Heart left ventricle (tissue), 13 donors: ENCODE data around the gene MYO3A.

Experiments
- POLR2A ChIP-seq, 2 donors: fragments of 450-650 bp; IDR thresholded peaks; one replicate each; pipeline ENCODE4 v1.6.1; 2017; ENCODE audit warnings: antibody characterized with exemption in 2 of 2, mild to moderate bottlenecking in 2 of 2, moderate library complexity in 2 of 2
- TF ChIP-seq, protein P1 (sequence below), 12 donors: fragments of 200-600 bp; sonication (generic) in 4 of 12; IDR thresholded peaks; one replicate each; pipeline versions ENCODE4 v1.5.0 to v1.8.0; 2018 to 2022; ENCODE audit warnings: antibody characterized with exemption in 12 of 12, mild to moderate bottlenecking in 5 of 12
- donor health status: ischemic (EF 13 %, LVEDD 7.1; RV severe dilation, severe dysfunction).
- donor health status: DM: no; HTN: yes; CAD: no.
- donor health status: DM: no; HTN: no; CAD: no.
- donor health status: ischemic (EF 25% LVEDD 6.9; RV normal size, moderate dysfunction).
- donor health status: ischemic (EF 25% LVEDD 5.7; RV mildly dilated, moderate dysfunction).
- donor health status: ischemic (EF 35%, LVEDD 5.7; RV mildly dilated, moderate dysfunction).
- donor health status: nonischemic (EF 11% LVEDD 7.7; RV severe dilation, severe dysfunction).
- donor health status: DM: yes; HTN: yes; CAD: no.
- donor health status: PGD.
- donor health status: ischemic (EF 29% LVEDD 5.4; RV normal size, mild dysfunction).
- donor health status: nonischemic (EF 23%, LVEDD 6.1; RV moderate dilation, normal function).

DNA sequence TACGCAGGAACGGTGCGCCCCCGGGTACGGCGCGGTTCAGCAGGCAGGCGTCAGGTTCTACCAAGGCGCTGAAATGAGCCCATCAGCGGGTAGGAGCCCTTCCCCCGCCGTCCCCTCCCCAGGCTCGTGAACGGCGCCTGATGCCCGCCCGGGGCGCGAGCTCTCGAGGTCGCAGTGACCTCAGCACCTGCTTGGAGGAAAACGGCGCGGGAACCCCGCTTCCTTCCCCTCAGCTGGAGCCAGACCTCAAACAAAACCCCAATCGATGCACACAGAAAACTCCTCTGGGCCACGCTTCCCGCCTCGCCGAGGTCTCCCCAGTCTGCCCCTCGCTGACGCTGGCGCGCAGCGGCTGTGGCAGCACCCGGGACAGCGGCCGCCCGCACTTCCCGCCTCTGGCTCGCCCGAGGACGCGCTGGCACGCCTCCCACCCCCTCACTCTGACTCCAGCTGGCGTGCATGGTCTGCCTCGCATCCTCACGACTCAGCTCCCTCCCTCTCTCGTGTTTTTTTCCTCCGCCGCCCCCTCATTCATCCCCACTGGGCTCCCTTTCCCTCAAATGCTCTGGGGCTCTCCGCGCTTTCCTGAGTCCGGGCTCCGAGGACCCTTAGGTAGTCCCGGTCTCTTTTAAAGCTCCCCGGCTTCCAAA, 282.0 kb downstream of the MYO3A start:
- TF ChIP-seq, protein P1, sequence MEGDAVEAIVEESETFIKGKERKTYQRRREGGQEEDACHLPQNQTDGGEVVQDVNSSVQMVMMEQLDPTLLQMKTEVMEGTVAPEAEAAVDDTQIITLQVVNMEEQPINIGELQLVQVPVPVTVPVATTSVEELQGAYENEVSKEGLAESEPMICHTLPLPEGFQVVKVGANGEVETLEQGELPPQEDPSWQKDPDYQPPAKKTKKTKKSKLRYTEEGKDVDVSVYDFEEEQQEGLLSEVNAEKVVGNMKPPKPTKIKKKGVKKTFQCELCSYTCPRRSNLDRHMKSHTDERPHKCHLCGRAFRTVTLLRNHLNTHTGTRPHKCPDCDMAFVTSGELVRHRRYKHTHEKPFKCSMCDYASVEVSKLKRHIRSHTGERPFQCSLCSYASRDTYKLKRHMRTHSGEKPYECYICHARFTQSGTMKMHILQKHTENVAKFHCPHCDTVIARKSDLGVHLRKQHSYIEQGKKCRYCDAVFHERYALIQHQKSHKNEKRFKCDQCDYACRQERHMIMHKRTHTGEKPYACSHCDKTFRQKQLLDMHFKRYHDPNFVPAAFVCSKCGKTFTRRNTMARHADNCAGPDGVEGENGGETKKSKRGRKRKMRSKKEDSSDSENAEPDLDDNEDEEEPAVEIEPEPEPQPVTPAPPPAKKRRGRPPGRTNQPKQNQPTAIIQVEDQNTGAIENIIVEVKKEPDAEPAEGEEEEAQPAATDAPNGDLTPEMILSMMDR (IDR thresholded peaks at IDR 0.05) = no peak
- TF ChIP-seq POLR2A (IDR thresholded peaks at IDR 0.05) = no peak
